KOPT-K1 (cell line): ENCODE results near the gene ULK4.

Experiments used
- H3K27ac ChIP-seq: fragments of 200-600 bp; sonication (generic); 2 replicates; pipeline ENCODE4 v1.5.1; 2016; ENCODE audit warnings: antibody characterized with exemption, mild to moderate bottlenecking, low read depth, low read length; ENCODE audit not compliant: poor library complexity, severe bottlenecking
- H3K36me3 ChIP-seq: fragments of 200-600 bp; sonication (generic); 2 replicates; pipeline ENCODE4 v1.5.1; 2017; ENCODE audit warnings: antibody characterized with exemption, mild to moderate bottlenecking, low read length, moderate library complexity; ENCODE audit not compliant: insufficient read depth
- H3K9me3 ChIP-seq: fragments of 200-600 bp; sonication (generic); 2 replicates; pipeline ENCODE4 v1.5.1; 2017; ENCODE audit warnings: antibody characterized with exemption, low read length, mild to moderate bottlenecking; ENCODE audit not compliant: insufficient read depth, poor library complexity, severe bottlenecking

Gene ULK4

DNA sequence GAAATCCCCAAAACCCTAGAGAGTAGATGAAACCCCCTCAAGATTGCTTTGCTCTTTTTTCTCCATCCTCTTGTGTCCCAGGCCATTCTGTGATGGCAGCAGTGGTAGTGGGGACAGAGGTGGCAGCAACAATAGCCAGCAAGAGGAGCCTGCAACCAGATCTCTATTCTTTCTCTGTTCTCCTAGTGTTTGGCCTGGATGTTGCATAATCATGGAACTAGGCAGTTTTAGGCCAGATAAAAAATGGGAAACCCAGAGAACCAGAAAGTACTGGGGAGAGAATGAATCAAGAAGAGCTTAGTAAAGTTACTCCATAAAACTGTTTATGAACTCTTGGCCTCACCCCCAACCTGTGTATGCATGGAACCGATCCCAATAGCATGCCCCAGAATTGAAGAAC is 710.3 kb downstream of the ULK4 start:
- no peaks in the 10 kb centered on the region for H3K36me3 ChIP-seq
- H3K9me3 ChIP-seq = no peaks in the 10 kb centered on the region
- no peak overlapping the region for H3K27ac ChIP-seq

- H3K9me3 ChIP-seq = no peaks in the 10 kb centered on the region
- H3K36me3 ChIP-seq = no peaks in the 10 kb centered on the region
- no peak overlapping the region for H3K27ac ChIP-seq
These were observed 711.1 kb downstream of the ULK4 start for GRCh38 chr3:41250825-41251224.

- Histone ChIP-seq H3K9me3 (no peaks in the 10 kb centered on the region), H3K27ac (no peak overlapping the region), H3K36me3 (no peaks in the 10 kb centered on the region)
These were observed 712.6 kb downstream of the ULK4 start for GRCh38 chr3:41249318-41249717.

DNA sequence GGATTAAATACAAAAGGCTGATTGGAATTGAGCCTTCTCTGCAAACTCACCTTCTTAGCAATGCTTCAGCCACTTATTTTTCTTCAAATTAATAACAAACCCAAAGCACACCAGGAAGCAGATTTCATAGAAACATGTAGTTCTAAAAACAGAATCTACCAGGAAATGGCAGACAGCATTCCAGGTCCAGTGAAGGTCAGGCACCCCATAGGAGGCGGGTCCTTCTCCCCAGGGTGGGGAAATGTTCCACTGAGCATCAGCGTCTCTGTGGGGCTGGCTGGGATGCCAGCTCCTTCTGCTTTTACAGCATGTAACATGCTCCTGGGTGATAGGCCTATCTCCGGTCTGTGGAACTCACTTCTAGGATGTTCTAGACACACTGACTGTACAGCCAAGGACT is 713.4 kb downstream of the ULK4 start:
- no peaks in the 10 kb centered on the region for H3K36me3 ChIP-seq
- H3K9me3 ChIP-seq = no peaks in the 10 kb centered on the region
- no peak overlapping the region for H3K27ac ChIP-seq

DNA sequence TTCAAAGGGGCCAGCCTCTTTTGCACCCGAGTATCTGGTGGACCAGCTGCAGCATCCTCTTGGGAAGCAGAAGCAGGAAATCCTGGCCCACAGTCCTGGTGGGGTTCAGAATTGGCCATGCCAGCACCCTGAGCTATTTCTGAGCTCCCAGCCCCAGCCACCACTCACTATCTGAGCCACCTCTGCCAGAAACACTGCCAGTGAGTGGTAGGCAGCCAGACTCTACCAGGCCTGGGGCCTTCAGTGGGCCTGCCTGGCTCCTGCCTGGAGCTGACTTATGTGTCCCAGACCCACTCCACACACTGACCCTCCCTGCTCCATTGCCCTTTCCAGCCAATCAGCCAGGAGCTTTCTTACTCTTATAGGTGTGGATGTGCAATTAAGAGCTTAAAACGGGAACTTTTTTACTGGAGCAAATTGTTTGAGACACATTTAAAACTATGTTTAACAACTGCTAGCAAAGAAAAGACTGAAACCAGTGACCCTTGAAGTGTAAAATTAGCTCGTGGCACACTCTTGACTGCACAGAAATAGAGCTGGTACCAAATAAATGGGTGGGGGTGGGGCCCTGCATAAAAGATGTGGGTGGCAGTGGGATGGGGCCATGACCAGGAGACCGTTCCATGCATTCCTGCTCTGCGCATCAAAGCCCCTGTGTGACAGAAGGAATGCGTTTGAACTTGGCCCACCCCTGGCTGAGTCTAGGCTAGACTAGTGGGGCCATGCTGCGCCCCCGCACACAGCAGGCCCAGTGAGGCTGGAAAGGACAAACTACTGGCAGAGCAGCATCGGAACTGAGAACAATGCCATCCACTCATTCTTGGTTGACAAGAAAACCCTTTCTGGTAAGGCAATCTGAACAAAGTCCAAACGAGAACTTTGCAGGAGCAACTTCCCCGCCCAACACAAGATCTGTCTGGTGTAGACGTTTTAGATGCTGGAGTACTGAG is 714.6 kb downstream of the ULK4 start:
- H3K9me3 ChIP-seq = no peaks in the 10 kb centered on the region
- peaks cover 4% of the 10 kb centered on the region; the same call in 1 of the 2 replicates for H3K36me3 ChIP-seq
- no peak overlapping the region for H3K27ac ChIP-seq

- no peaks in the 10 kb centered on the region for H3K9me3 ChIP-seq
- no peak overlapping the region for H3K27ac ChIP-seq
- peaks cover 30% of the 10 kb centered on the region for H3K36me3 ChIP-seq
These were observed 717.1 kb downstream of the ULK4 start for GRCh38 chr3:41244620-41245336.

DNA sequence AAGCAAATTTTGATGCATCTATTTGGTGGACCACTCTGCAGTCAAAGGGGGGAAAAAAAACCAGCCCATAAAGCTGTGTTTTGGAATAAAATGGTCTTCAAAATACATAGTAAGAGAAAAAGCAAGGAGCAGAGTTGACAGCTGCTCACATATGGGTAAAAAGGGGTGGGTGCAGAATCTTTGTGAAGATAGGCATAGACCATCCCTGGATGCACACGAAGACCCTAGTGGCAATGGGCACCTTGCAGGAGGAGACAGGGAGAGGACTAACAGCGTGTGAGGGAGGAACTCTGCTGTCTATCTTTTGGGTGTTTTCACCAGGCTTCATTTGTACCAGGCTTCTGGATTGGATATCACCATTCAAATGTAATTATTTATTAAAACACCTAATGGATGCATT is 718.7 kb downstream of the ULK4 start:
- Histone ChIP-seq H3K36me3 (peaks cover 46% of the 10 kb centered on the region), H3K9me3 (no peaks in the 10 kb centered on the region), H3K27ac (no peak overlapping the region)

DNA sequence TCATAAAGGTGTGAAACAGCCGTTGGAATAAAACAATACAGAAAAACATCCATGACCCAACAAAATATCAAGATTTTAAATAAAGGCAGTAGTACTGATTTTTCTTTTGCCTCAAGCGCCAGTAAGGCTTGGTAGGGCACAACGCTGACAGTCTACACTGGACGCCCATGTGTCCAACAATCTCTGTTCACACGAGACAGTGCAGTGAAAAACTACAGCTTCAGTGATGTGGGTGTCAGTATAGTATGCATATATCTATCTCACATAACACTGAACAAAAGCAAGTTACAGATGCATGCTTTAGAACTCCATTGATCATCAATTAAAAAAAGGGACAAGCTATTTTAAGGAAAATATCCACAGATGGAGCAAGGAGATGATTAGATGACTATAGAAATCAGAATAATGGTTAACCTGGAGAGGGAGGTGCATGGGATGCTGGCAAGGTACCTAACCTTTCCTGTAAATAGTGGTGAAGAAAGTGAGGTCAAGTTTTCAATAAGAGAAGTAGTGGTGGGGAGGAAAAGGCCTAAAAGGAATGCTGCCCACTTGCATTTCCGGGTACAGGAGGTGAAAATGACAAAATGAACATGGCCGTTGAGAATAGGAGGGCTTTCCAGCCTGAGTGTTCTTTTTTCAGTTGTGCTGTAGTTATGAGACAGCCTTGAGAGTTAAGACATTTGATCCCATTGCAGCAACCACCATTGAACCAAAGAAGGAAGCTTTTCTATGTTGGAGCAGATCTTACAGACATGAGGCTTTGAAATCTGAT is 719.9 kb downstream of the ULK4 start:
- Histone ChIP-seq H3K9me3 (no peaks in the 10 kb centered on the region), H3K36me3 (peaks cover 58% of the 10 kb centered on the region)

GRCh38 chr3:41241161-41241560 is 720.7 kb downstream of the ULK4 start:
- Histone ChIP-seq H3K36me3 (peaks cover 66% of the 10 kb centered on the region), H3K9me3 (no peaks in the 10 kb centered on the region), H3K27ac (no peak overlapping the region)

More for the DNA sequence above, 719.9 kb downstream of the ULK4 start:
- no peak overlapping the region for H3K27ac ChIP-seq

GRCh38 chr3:41239587-41239986 is 722.3 kb downstream of the ULK4 start:
- Histone ChIP-seq H3K9me3 (no peaks in the 10 kb centered on the region), H3K27ac (no peak overlapping the region), H3K36me3 (peaks cover 82% of the 10 kb centered on the region)

DNA sequence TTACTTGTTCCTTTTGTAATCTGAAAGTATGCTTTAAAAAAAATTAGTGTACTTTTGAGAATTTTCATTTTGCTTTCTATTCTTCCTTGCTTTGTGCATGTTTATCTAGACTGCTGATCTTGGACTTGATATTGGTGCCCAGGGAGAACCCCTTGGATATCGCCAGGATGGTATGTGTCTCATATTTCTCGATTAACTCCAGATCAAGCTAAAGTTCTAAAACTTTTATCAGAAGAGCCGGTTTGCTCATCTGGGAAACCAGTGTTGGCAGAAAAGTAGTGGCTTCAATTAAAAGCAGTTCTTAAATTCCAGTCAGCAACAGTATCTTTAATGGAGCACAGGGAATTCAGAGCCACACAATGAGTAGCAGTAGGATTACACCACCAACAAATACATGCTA is 724.0 kb downstream of the ULK4 start:
- Histone ChIP-seq H3K9me3 (no peaks in the 10 kb centered on the region), H3K36me3 (peaks cover 98% of the 10 kb centered on the region), H3K27ac (no peak overlapping the region)

DNA sequence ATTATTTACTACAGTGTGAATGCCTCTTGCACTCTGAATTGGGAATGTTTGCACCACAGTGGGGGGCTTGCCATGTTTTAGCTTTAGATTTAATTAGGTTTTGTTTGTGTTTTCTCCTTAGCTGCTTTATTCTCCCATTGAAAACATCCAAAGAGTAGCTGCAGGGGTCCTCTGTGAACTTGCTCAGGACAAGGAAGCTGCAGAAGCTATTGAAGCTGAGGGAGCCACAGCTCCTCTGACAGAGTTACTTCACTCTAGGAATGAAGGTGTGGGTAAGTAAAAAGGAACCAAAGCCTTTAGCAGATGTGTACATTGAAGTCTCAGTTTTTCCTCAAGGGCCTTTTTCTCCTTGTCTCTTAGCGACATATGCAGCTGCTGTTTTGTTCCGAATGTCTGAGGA is 725.7 kb downstream of the ULK4 start:
- Histone ChIP-seq H3K9me3 (no peaks in the 10 kb centered on the region), H3K27ac (no peak overlapping the region), H3K36me3 (peaks cover 100% of the 10 kb centered on the region)

DNA sequence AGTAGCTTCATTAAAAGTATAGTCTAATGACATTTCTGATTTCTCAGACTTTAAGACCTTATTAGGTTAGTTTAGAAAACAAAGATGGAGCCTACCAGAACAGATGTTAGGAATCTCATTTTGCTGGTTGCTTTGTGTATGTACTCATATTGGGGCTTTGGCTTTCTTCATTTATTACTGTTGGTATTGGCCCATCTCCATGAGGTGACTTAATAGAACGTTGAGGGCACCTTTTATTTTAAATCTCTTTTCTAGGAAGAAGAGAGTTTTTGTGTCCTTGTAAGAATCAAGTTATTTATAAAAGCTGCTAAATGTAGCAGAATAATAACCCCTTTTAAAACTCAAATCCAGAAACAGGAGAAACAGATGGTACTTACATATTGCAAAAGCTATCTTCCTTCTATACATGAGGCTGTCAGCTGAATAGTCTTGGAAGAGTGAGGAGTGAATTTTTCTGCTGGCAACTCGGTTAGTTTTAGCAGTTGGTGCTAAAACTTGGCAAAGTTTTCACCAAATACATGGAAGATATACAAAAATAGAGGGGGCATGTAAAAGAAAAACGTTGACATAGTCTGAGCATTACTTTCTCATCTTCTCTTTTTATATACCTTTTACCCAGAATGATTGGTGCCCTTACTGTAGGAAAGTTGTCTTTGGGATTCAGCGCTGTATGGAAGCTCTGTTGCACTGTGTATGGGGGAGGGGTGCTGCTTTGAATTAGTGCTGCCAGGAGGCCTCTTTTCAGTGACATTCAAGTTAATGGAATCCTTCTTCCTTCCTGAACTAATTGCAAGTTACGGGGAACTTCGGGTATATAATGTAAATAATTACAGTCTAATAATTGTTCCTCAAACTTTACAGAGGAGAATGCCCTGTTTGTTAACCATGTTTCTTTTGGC is 726.8 kb downstream of the ULK4 start:
- H3K27ac ChIP-seq = no peak overlapping the region
- peaks cover 100% of the 10 kb centered on the region for H3K36me3 ChIP-seq
- H3K9me3 ChIP-seq = no peaks in the 10 kb centered on the region

GRCh38 chr3:41224120-41224806 is 737.6 kb downstream of the ULK4 start:
- Histone ChIP-seq H3K27ac (no peak overlapping the region), H3K36me3 (peaks cover 57% of the 10 kb centered on the region), H3K9me3 (no peaks in the 10 kb centered on the region)
